OCI-LY3 (cell line): ENCODE results near the gene GRID2.

Source experiments
- EZH2phosphoT487 ChIP-seq: fragments of 200-600 bp; shearing (Covaris generic); IDR thresholded peaks from 2 replicates; pipeline ENCODE4 v1.6.1; 2018; ENCODE audit warnings: antibody characterized with exemption, mixed run types, low read depth
- TF ChIP-seq, protein P1 (sequence below): fragments of 200-600, 300-600 bp; sonication (generic); IDR thresholded peaks from 2 replicates; pipeline ENCODE4 v1.5.1; 2014; ENCODE audit warnings: antibody characterized with exemption, low read length, low read depth

DNA sequence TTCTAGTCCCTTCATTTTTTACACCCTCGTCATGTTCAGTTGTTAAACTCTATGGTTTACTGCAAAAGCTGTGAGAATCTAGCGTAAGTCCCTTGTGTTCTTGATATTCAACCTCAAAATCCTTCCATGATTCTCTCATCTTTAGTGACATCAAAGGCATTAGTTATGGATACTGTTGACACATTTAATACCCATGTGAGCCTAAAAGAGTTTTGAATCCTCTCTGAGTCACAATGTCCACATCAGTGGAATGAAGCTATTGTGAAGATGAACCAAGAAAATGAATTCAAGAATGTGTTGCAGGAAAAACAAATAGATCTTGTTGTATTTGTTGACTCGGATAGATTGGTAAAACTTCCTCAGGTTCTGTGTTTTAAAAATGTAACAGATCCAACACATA lies 1130.1 kb downstream of the GRID2 start:
- TF ChIP-seq, protein P1, sequence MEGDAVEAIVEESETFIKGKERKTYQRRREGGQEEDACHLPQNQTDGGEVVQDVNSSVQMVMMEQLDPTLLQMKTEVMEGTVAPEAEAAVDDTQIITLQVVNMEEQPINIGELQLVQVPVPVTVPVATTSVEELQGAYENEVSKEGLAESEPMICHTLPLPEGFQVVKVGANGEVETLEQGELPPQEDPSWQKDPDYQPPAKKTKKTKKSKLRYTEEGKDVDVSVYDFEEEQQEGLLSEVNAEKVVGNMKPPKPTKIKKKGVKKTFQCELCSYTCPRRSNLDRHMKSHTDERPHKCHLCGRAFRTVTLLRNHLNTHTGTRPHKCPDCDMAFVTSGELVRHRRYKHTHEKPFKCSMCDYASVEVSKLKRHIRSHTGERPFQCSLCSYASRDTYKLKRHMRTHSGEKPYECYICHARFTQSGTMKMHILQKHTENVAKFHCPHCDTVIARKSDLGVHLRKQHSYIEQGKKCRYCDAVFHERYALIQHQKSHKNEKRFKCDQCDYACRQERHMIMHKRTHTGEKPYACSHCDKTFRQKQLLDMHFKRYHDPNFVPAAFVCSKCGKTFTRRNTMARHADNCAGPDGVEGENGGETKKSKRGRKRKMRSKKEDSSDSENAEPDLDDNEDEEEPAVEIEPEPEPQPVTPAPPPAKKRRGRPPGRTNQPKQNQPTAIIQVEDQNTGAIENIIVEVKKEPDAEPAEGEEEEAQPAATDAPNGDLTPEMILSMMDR = no peak
- no peak for TF ChIP-seq EZH2phosphoT487
